Upper lobe of left lung (tissue), 6 donors: ENCODE measurements around the gene OR52E4. TPM values are rescaled to one million over a fixed set of nuclear protein-coding genes. Genes with fewer than 3 reads are reported as not detected.
A peak's percentile ranks its signal among the peaks of the same experiment; 100 is the strongest.

Experiments
- ATAC-seq, 2 donors: fragments of 200-7000 bp; cut with Tn5 transposase; one replicate each; pipeline ENCODE4 v1.9.1; 2022; ENCODE audit warnings: mild to moderate bottlenecking in 2 of 2, moderate library complexity in 2 of 2; ENCODE audit not compliant: low FRiP score in 2 of 2
- DNase-seq, 2 donors: peaks; one replicate each; pipeline ENCODE4 v3.0.0-alpha.2; 2019 to 2020
- H3K27ac ChIP-seq, 4 donors: fragments of 200-600 bp; sonication (generic); one replicate each; pipeline ENCODE4 v1.5.1; 2016 to 2019
- H3K27me3 ChIP-seq, 4 donors: fragments of 200-600 bp; sonication (generic); one replicate each; pipeline ENCODE4 v1.5.1; 2017 to 2019
- H3K36me3 ChIP-seq, 4 donors: fragments of 200-600 bp; sonication (generic); one replicate each; pipeline ENCODE4 v1.5.1; 2016 to 2019
- H3K4me1 ChIP-seq, 4 donors: fragments of 200-600 bp; sonication (generic); one replicate each; pipeline ENCODE4 v1.5.1; 2018 to 2019
- H3K4me3 ChIP-seq, 4 donors: fragments of 200-600 bp; sonication (generic); one replicate each; pipeline ENCODE4 v1.5.1; 2017 to 2019; ENCODE audit warnings: mild to moderate bottlenecking in 2 of 4, moderate library complexity in 1 of 4
- H3K9me3 ChIP-seq, 4 donors: fragments of 200-600 bp; sonication (generic); one replicate each; pipeline ENCODE4 v1.5.1; 2018 to 2019
- EP300 ChIP-seq, 4 donors: sonication (generic); formaldehyde crosslinking; IDR thresholded peaks; one replicate each; pipeline ENCODE4 v1.5.1; 2017; ENCODE audit warnings: antibody characterized with exemption in 4 of 4, control low read depth in 2 of 4
- POLR2A ChIP-seq, 4 donors: fragments of 450-650 bp; IDR thresholded peaks; one replicate each; pipeline ENCODE4 v1.5.1; 2016 to 2017; ENCODE audit warnings: antibody characterized with exemption in 4 of 4, mild to moderate bottlenecking in 2 of 4
- POLR2AphosphoS5 ChIP-seq, 2 donors: sonication (generic); formaldehyde crosslinking; IDR thresholded peaks; one replicate each; pipeline ENCODE4 v1.5.1; 2017; ENCODE audit warnings: antibody characterized with exemption in 2 of 2
- WGBS, 2 donors: methylation state at CpG; one replicate each; pipeline ENCODE4 v1.1.5; 2017 to 2018; 5-methylcytosine and 5-hydroxymethylcytosine counted together
- total RNA-seq, 6 donors: library from RNA; depleted of rRNA in 4 of 6; stranded (reverse); fragments of >200 nt in 4 of 6; gene quantifications; one replicate each; pipeline versions ENCODE4 v1.1.0 to v1.2.1, GENCODE V29; 2016 to 2021
- TF ChIP-seq, protein P1 (sequence below), 6 experiments: fragments of 450-650 bp in 4 of 6; fragments of 200-600 bp in 2 of 6; sonication (generic) in 2 of 6; IDR thresholded peaks; one replicate each; pipeline ENCODE4 v1.5.1; 2016 to 2019; ENCODE audit warnings: antibody characterized with exemption in 6 of 6
- donor health status: DM: no; HTN: no; CAD: no; lungs with moderate emphysema.
- donor health status: DM: no; HTN: yes; CAD: no; lungs with severe emphysema.

The OR52E4 gene
- total RNA-seq, 6 donors from 2014 or later: not detected

DNA sequence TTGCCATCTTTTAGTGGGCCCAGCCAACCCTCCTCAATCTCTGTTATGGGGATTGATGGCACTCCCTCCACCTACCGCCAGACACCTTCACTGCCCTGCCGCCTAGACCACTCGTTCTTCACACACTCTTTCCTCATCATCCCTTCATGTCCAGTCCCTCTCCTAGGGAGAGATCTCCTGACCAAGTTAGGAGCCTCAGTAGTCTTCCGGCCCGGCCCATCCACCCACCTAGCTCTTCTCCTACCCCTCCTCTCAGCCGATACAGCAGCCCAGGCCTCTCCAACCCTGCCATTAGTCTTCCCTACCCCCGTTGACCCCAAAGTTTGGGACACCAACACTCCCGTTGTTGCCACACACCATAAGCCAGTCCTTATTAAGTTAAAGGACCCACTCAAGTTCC lies 50.6 kb downstream of the OR52E4 start:
- no peak for DNase-seq
- WGBS, 2 donors: 94 to 95% methylated on average over 8 of the region's 8 CpGs
- peak in 1 of 2 donors; percentile 71 for ATAC-seq
- TF ChIP-seq, protein P1, sequence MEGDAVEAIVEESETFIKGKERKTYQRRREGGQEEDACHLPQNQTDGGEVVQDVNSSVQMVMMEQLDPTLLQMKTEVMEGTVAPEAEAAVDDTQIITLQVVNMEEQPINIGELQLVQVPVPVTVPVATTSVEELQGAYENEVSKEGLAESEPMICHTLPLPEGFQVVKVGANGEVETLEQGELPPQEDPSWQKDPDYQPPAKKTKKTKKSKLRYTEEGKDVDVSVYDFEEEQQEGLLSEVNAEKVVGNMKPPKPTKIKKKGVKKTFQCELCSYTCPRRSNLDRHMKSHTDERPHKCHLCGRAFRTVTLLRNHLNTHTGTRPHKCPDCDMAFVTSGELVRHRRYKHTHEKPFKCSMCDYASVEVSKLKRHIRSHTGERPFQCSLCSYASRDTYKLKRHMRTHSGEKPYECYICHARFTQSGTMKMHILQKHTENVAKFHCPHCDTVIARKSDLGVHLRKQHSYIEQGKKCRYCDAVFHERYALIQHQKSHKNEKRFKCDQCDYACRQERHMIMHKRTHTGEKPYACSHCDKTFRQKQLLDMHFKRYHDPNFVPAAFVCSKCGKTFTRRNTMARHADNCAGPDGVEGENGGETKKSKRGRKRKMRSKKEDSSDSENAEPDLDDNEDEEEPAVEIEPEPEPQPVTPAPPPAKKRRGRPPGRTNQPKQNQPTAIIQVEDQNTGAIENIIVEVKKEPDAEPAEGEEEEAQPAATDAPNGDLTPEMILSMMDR (IDR thresholded peaks at IDR 0.05): no peak
- TF ChIP-seq POLR2AphosphoS5 (IDR thresholded peaks at IDR 0.05) (no peak), POLR2A (IDR thresholded peaks at IDR 0.05) (no peak), EP300 (IDR thresholded peaks at IDR 0.05) (no peak)
- H3K4me1 ChIP-seq: no peaks in the 10 kb centered on the region
- H3K36me3 ChIP-seq: no peaks in the 10 kb centered on the region
- no peaks in the 10 kb centered on the region for H3K27me3 ChIP-seq
- no peak overlapping the region for H3K27ac ChIP-seq
- peaks cover 0 to 7% (median 0%) of the 10 kb centered on the region in 4 donors for H3K9me3 ChIP-seq
- H3K4me3 ChIP-seq: no peak overlapping the region

DNA sequence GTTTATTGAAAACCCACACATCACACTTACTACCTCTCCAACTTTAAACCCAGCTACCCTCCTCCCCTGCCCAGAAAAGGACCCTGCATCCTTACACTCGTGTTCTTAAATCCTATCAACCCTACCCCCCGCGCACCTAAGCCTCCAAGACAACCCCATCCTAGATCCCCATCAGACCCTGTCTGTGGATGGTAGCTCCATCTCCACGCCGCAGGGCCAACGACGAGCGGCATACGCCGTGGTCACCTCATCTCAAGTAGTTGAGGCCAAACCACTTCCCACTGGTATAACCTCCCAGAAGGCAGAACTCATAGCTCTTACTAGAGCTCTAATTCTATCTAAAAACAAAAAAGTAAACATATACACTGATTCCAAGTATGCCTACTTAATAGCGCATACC lies 52.2 kb downstream of the OR52E4 start:
- DNase-seq (peak in 1 of 2 donors; percentile 56), ATAC-seq (no peak)
- H3K27ac ChIP-seq: no peak overlapping the region
- TF ChIP-seq POLR2AphosphoS5 (IDR thresholded peaks at IDR 0.05) (no peak), EP300 (IDR thresholded peaks at IDR 0.05) (no peak), POLR2A (IDR thresholded peaks at IDR 0.05) (no peak)
- TF ChIP-seq, protein P1 (IDR thresholded peaks at IDR 0.05): no peak
- H3K4me1 ChIP-seq: no peaks in the 10 kb centered on the region
- no peaks in the 10 kb centered on the region for H3K36me3 ChIP-seq
- WGBS, 2 donors: 93 to 95% methylated on average over 11 of the region's 11 CpGs
- peaks cover 0 to 7% (median 0%) of the 10 kb centered on the region in 4 donors for H3K9me3 ChIP-seq
- no peaks in the 10 kb centered on the region for H3K27me3 ChIP-seq
- H3K4me3 ChIP-seq: no peak overlapping the region

DNA sequence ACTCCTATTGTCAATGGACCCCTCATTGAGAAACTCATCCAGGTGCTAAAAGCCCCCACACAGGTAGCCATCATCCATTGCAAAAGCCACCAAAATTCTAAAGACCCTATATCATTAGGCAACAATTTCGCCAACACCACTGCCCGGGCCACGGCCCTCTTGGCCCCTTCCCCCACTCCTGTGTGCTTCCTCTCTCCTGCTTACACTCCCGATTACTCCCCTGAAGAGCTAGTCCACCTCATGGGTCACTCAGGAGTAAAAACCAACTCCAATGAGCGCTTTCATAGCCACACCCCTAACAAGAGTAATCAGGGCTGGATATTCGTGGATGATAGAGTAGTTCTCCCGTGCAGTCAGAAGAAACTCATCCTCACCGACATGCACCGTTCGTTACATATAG lies 52.7 kb downstream of the OR52E4 start:
- no peak overlapping the region for H3K27ac ChIP-seq
- no peak for TF ChIP-seq POLR2A (IDR thresholded peaks at IDR 0.05)
- TF ChIP-seq EP300 (IDR thresholded peaks at IDR 0.05): no peak
- TF ChIP-seq, protein P1 (IDR thresholded peaks at IDR 0.05): no peak
- no peak for TF ChIP-seq POLR2AphosphoS5 (IDR thresholded peaks at IDR 0.05)

More for the DNA sequence above, 52.7 kb downstream of the OR52E4 start:
- DNase-seq: no peak
- H3K36me3 ChIP-seq: no peaks in the 10 kb centered on the region
- no peak overlapping the region for H3K4me3 ChIP-seq
- H3K4me1 ChIP-seq: no peaks in the 10 kb centered on the region
- ATAC-seq: no peak
- no peaks in the 10 kb centered on the region for H3K27me3 ChIP-seq
- 84 to 91% methylated on average over 10 of the region's 10 CpGs for WGBS, 2 donors
- H3K9me3 ChIP-seq: peaks cover 0 to 7% (median 0%) of the 10 kb centered on the region in 4 donors

Other genes with a start within 250 kb of the OR52E4 start
- gene TRIM5, start 195.6 kb upstream of the OR52E4 start, total RNA-seq: 10 to 100 TPM; 21.1 to 53.0 (median 35.9) TPM
- 100 to 1,000 TPM in 4 of 6 donors, 10 to 100 TPM in 2; 82.2 to 262 (median 162) TPM for gene TRIM22, start 190.8 kb upstream of the OR52E4 start, total RNA-seq
- gene OR56B1, start 144.2 kb upstream of the OR52E4 start, total RNA-seq: 1 to 10 TPM in 1 of 6 donors, under 1 TPM in 1, not detected in 4; 0.30 to 1.0 TPM
- gene OR52N4, start 126.4 kb upstream of the OR52E4 start, total RNA-seq: 1 to 10 TPM in 1 of 6 donors, under 1 TPM in 3, not detected in 2; 0.20 to 1.9 (median 0.72) TPM
- not detected for gene OR52N5, start 97.3 kb upstream of the OR52E4 start, total RNA-seq
- under 1 TPM in 1 of 6 donors, not detected in 5; 0.20 TPM for gene OR52N1, start 89.4 kb upstream of the OR52E4 start, total RNA-seq
- not detected for gene OR52N2, start 71.7 kb upstream of the OR52E4 start, total RNA-seq
- not detected for gene OR52E6, start 38.7 kb upstream of the OR52E4 start, total RNA-seq
- gene OR52E8, start 22.9 kb upstream of the OR52E4 start, total RNA-seq: not detected
- not detected for gene OR52E5, start 12.6 kb downstream of the OR52E4 start, total RNA-seq
- gene OR56A3, start 61.6 kb downstream of the OR52E4 start, total RNA-seq: not detected
- not detected for gene OR56A5, start 87.9 kb downstream of the OR52E4 start, total RNA-seq
- gene OR52L1, start 106.4 kb downstream of the OR52E4 start, total RNA-seq: not detected
- gene OR56A4, start 126.3 kb downstream of the OR52E4 start, total RNA-seq: not detected
- under 1 TPM in 1 of 6 donors, not detected in 5; 0.15 TPM for gene OR56A1, start 150.1 kb downstream of the OR52E4 start, total RNA-seq
- not detected for gene OR56B4, start 227.1 kb downstream of the OR52E4 start, total RNA-seq